Right forelimb (tissue), 1 donor: ENCODE measurements around the gene RAB14.
"Not testable (repeated sequence)": the region's sequence is repeated elsewhere in the genome, so short reads cannot be mapped to it uniquely, and the experiment has no call there.

Experiments
- DNase-seq: peaks from one replicate; pipeline ENCODE4 v3.0.0-alpha.2; 2018

RAB14 gene

DNA sequence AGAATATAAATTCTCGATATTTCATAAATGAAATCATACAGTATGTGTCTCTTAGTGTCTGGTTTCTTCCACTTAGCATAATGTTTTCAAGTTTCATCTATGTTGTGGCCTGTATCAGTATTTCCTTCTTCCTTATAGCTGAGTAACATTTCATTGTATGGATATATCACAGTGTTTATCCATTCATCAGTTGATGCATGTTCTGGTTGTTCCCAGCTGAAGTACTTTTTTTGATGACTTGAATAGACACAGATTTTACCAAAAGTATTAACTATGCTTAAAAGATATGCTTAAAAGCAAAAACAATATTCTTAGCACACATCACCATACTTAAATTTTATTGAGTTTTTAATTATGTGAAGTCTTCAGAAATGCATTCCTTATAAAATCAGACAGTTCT is 12.7 kb downstream of the RAB14 start:
- no peak for DNase-seq

DNA sequence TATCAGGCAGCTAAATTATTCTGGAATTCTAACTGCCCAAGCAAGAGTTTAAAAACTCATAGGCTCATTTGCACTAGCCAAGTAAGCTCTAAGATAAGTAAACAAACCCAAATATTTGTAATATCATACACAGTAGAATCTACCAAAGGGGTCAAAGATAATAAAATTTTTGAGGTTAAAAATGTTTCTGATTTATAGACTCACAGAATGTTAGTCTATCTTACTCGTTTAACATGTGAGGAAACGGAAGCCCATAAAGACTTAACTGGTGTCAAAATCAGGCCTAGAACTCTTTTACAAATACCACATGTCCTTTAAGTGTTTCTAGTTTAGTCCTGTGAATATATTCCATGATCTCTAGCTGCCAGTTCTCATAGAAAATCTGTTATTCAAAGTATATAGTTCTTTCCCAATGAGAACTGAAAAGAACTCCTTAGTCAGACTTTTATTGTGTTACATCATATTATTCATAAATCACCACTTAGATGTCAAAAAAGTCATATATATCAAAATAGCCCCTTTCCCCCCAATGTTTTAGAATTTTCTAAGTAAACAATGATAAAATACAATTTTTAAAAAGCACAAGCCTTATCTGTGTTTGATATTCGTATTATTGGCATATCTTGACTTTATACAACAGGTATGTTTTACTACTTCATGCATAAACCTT is 13.9 kb downstream of the RAB14 start:
- no peak for DNase-seq

DNA sequence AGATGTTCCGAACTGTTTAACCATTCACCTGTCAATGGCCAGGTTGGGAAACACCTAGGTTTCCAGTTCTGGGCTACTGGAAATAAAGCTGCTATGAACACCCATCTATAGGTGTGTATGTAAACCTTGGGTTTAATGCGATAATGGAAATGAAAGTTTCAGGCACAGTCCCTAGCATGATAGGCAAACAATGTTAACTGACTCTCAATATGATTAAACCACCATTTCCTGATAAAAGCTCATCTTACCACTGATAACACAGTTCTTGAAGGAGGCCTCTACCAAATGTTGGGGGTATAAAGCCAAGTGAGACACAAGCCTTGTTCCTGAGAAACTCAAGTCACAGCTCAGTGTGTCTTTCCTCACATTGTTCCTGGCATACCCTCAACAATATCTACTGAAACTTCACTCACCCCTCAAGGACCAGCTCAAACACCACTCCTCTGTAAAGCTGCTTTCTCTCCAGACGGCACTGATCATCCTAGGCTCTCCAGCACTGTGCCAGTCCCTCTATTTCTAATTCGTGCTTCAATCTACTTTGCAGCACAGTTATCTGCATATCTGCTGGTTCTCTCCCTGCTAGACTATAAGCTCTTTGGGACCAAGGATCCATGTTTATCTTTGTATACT is 15.8 kb downstream of the RAB14 start:
- no peak for DNase-seq

- DNase-seq, result no peak
Observed at GRCh38 chr9:121185178-121185745, 16.4 kb downstream of the RAB14 start.

DNA sequence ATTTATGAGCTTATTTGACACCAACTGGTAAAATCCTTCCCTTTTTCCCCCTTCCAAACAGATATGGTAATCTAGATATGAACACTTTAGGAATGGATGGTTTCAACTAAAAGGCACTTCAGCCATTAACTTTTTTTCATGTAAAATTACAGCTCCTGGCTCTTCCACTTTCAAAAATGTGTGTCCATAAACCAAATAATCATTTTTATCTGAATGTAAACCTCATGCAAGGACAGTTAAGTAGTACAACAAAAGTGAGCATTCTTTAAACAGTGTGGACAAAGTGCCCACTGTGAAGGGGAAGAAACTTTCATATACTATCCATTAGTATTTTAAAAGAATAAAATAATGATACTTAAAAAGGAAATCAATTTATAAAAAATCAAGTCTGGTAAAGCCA is 17.2 kb downstream of the RAB14 start:
- DNase-seq, result no peak

GRCh38 chr9:121183666-121184423 is 17.8 kb downstream of the RAB14 start:
- no peak for DNase-seq

DNA sequence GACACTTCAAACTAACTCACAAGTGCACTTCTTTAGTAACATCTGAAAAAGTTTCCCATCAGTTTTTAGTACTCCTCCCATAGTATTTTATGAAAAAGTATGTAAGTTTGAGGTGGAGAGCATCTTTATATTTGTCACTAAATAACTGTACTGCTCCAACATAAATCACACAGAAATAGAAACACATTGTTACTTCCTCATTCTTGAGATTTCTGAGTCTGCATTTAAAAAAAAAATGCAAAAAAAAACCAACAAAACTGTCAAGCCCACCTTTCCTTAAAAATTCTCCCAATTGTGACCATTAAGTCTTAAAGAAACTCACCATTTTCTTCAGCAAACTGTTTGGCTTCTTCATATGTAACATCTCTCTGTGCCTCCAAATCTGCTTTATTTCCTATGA is 18.7 kb downstream of the RAB14 start:
- DNase-seq, result no peak

- DNase-seq, result no peak
Observed at GRCh38 chr9:121182101-121182836, 19.4 kb downstream of the RAB14 start.

DNA sequence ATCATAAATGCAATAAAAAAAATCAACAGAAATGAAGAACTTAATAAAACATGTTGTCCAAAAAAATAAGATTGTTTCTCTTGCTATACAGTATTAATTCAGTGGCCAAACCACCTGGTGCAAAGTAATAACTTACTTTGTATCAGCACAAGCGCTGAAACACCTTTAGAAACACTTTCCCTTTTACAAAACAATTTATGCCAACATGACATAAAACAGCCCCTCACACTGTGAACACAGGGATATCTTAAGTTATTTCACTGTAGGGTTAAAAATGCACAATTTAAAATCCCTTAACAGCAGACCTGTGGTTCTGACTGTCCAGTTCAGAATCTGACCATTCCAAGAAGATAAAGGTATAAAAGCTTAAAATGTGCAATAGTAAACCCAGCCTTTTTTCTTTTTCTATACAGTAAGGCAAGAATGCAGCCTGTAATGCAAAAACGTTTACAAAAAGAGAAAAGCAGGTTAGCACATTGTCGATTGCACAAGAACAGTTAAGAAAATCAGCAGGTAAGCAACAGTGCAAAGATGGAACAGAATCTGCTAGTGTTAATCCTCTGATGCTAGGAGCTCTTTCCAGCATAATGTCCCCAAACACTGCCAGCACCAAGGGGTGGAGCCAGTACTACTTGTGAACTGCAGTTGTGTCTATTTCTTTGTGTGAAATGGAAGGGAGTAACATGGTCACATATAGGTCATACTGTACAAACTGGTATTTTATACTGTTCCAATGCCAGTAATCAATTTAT is 21.6 kb downstream of the RAB14 start:
- no peak for DNase-seq

GRCh38 chr9:121179373-121179721 is 22.3 kb downstream of the RAB14 start:
- not testable (repeated sequence) for DNase-seq

GRCh38 chr9:121178676-121179372 is 22.8 kb downstream of the RAB14 start:
- no peak for DNase-seq

GRCh38 chr9:121173501-121173900 is 28.2 kb downstream of the RAB14 start:
- no peak for DNase-seq

GRCh38 chr9:121172726-121173487 is 28.8 kb downstream of the RAB14 start:
- DNase-seq, result no peak

- no peak for DNase-seq
Observed at GRCh38 chr9:121171236-121171635, 30.4 kb downstream of the RAB14 start.

DNA sequence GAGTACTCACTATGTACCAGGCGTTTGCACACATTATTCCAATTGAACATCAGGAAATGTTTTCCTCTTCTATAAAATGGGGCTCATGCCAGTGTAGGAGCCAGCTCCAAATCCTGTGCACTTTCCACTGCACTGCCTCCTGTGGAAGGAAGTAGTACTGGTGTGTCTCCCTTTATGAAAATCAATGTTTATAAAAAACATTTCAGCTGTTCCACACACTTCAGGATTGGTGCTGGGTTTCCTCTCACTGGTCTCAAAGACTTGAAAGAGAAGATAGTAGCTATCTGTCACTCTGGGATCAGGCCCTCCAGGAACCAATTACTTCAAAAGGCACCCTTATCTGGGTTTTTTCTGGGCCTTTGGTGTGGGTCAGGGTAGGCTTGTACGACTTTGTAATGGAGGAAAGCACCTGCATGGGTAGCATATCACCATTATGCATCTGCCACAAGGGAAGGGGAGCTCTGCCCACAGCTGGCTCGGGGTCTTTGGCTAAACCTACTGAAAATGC is 32.5 kb downstream of the RAB14 start:
- DNase-seq, result no peak

GRCh38 chr9:121168052-121168451 is 33.6 kb downstream of the RAB14 start:
- DNase-seq, result no peak

DNA sequence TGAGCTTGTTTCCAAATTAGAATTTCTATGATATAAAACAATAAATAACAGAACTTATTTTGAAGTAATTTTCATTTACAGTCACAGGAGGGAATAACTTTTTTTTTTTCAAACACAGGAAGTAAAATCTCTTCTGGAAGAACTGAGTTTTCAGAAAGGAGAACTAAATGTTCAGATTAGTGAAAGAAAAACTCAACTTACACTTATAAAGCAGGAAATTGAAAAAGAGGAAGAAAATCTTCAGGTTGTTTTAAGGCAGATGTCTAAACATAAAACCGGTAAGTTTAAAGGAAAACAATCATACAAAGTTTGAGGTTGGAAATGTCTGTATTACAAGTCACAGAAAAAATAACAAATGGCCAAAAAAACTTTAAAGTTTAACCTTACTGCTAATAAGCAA is 41.6 kb downstream of the RAB14 start:
- no peak for DNase-seq

GRCh38 chr9:121157939-121158338 is 43.7 kb downstream of the RAB14 start:
- DNase-seq, result no peak

- no peak for DNase-seq
Observed at GRCh38 chr9:121156263-121156731, 45.4 kb downstream of the RAB14 start.

DNA sequence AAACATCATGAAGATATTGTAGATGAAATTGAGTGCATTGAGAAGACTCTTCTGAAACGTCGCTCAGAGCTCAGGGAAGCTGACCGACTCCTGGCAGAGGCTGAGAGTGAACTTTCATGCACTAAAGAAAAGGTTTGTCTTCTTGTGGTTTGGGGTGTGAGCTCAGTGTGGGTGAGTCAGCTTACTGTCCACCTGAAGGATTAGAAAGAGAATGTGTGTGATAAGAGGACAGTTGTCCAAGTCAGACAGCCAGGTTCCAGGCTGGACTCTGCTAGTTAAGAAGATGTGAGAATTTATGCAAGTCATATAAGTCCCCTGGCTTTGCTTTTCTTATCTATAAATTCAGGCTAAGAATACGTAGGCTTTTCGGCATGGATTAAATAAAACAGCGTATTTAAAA is 46.9 kb downstream of the RAB14 start:
- no peak for DNase-seq

- no peak for DNase-seq
Observed at GRCh38 chr9:121153642-121154041, 48.0 kb downstream of the RAB14 start.
